ENCODE results near the gene AKAP11.

- TF ChIP-seq EZH2 (IDR thresholded peaks at IDR 0.05; ENCODE audit: low read length, missing control alignments) (no peak), CTCF (conservative IDR thresholded peaks at IDR 0.05 in 1 of 2, IDR thresholded peaks at IDR 0.05 in 1 of 2; ENCODE audit: low read depth in 1 of 2, low read length in 2 of 2) (no peak)
These were observed 84.2 kb downstream of the AKAP11 start for GRCh38 chr13:42356184-42356575.
